Suprapubic skin (tissue), 4 donors: Measurements from ENCODE around the gene PDZD7. TPM values are rescaled to one million over a fixed set of nuclear protein-coding genes. Genes with fewer than 3 reads are reported as not detected.

Experiments used
- DNase-seq, 2 donors: peaks; one replicate each; pipeline ENCODE4 v3.0.0-alpha.2; 2019; ENCODE audit warnings: low spot score in 2 of 2
- H3K27ac ChIP-seq: fragments of 200-600 bp; sonication (generic); one replicate; pipeline ENCODE4 v1.5.1; 2019
- H3K27me3 ChIP-seq: fragments of 200-600 bp; sonication (generic); one replicate; pipeline ENCODE4 v1.5.1; 2019
- H3K36me3 ChIP-seq: fragments of 200-600 bp; sonication (generic); one replicate; pipeline ENCODE4 v1.5.1; 2019
- H3K4me1 ChIP-seq: fragments of 200-600 bp; sonication (generic); one replicate; pipeline ENCODE4 v1.5.1; 2019
- H3K4me3 ChIP-seq: fragments of 200-600 bp; sonication (generic); one replicate; pipeline ENCODE4 v1.5.1; 2019; ENCODE audit warnings: mild to moderate bottlenecking
- H3K9me3 ChIP-seq: fragments of 200-600 bp; sonication (generic); one replicate; pipeline ENCODE4 v1.5.1; 2019
- EP300 ChIP-seq: sonication (generic); formaldehyde crosslinking; IDR thresholded peaks from one replicate; pipeline ENCODE4 v1.6.1; 2017; ENCODE audit warnings: antibody characterized with exemption
- POLR2A ChIP-seq, 2 donors: fragments of 450-650 bp; IDR thresholded peaks; one replicate each; pipeline ENCODE4 v1.6.1; 2017; ENCODE audit warnings: antibody characterized with exemption in 2 of 2, mild to moderate bottlenecking in 2 of 2, moderate library complexity in 2 of 2
- POLR2AphosphoS5 ChIP-seq, 3 donors: sonication (generic); formaldehyde crosslinking; IDR thresholded peaks; one replicate each; pipeline ENCODE4 v1.6.1; 2017; ENCODE audit warnings: antibody characterized with exemption in 3 of 3
- WGBS: methylation state at CpG from one replicate; pipeline ENCODE4 v1.1.5; 2018; 5-methylcytosine and 5-hydroxymethylcytosine counted together
- total RNA-seq, 4 donors: library from RNA; depleted of rRNA; stranded (reverse); fragments of >200 nt; gene quantifications; one replicate each; pipeline ENCODE4 v1.1.0, GENCODE V29; 2016
- TF ChIP-seq, protein P1 (sequence below), 2 donors: fragments of 200-600 bp in 1 of 2; fragments of 450-650 bp in 1 of 2; sonication (generic) in 1 of 2; IDR thresholded peaks; one replicate each; pipeline ENCODE4 v1.5.1; 2016 to 2019; ENCODE audit warnings: antibody characterized with exemption in 2 of 2, mild to moderate bottlenecking in 1 of 2, moderate library complexity in 1 of 2

PDZD7 gene
- total RNA-seq, 4 donors from 2014 or later: 1.2 to 6.0 (median 1.8) TPM

DNA sequence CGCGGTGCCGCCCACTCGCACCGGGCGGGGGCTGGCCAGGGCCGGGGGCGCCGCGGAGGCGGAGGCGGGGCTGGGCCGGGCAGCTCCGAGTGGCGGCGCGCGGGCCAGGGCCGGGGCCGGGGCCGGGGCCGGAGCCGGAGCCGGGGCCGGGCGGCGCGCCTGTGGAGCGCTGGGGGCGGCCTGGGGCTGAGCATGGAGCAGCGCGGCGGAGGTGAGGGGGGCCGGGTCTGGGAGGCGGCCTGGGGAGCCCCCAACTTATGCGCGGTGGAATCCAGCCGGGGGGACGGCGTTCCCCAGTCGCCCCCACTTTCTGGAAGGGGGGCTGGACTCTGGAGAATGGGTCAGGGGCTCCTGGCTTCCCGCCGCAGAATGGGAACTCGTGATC is 31.2 kb downstream of the PDZD7 start, which contains the start of gene LZTS2:
LZTS2 (plus strand) TSS at position 67 of the 385 bp plus-strand sequence. CDS start 2,731 bp downstream, outside the sequence.
- H3K27ac ChIP-seq: peak within 1 kb of the TSS; percentile 98
- peak within 1 kb of the TSS; percentile 81 for H3K4me3 ChIP-seq
- no peaks in the 10 kb centered on the region for H3K27me3 ChIP-seq
- DNase-seq: no peak
- WGBS: no CpG with 5 or more reads among the region's 44 CpGs
- TF ChIP-seq, protein P1, sequence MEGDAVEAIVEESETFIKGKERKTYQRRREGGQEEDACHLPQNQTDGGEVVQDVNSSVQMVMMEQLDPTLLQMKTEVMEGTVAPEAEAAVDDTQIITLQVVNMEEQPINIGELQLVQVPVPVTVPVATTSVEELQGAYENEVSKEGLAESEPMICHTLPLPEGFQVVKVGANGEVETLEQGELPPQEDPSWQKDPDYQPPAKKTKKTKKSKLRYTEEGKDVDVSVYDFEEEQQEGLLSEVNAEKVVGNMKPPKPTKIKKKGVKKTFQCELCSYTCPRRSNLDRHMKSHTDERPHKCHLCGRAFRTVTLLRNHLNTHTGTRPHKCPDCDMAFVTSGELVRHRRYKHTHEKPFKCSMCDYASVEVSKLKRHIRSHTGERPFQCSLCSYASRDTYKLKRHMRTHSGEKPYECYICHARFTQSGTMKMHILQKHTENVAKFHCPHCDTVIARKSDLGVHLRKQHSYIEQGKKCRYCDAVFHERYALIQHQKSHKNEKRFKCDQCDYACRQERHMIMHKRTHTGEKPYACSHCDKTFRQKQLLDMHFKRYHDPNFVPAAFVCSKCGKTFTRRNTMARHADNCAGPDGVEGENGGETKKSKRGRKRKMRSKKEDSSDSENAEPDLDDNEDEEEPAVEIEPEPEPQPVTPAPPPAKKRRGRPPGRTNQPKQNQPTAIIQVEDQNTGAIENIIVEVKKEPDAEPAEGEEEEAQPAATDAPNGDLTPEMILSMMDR (IDR thresholded peaks at IDR 0.05): no peak
- no peak for TF ChIP-seq POLR2AphosphoS5 (IDR thresholded peaks at IDR 0.05)
- no peak for TF ChIP-seq POLR2A (IDR thresholded peaks at IDR 0.05)
- TF ChIP-seq EP300: no peak
- peaks cover 21% of the 10 kb centered on the region for H3K36me3 ChIP-seq
- H3K4me1 ChIP-seq: peaks cover 60% of the 10 kb centered on the region
- no peaks in the 10 kb centered on the region for H3K9me3 ChIP-seq

DNA sequence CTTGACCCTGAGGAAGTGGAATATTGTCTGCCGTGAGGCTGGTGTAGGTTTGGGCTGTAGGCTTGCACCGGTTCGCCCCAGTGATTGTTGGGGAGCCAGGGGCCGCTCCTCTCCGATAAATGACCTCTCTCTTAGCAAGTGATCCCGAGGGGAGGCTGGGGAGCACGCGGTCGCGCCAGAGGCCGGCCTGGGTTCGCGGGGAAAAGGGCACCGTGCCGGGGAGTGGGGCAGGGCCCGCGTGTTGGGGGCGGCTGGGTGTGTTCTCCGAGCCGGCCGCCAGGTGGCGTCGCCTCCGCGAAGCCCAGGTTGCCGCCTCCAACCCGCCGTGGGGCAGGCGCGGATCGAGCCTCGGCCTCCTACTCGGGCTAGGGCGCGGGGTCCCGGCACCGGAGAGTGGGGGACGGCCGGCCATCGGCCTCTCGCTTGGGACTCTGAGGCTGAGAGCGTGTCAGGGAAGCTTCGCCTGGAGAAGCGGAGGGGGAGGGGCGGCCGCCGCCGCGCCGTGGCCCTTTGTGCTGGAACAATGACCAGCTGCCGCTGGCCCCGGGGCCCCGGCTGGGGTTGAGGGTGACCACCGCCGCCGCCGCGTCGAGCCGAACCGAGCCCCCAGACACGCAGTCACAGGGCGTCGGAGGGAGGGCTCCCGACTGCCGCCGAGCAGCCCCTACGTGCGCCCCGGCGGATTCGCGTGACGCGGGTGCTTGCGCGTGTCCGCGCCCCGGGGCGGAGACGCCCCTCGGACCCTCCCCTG is 31.8 kb downstream of the PDZD7 start:
- WGBS: 1% methylated on average over 18 of the region's 83 CpGs
- Histone ChIP-seq H3K27me3 (no peaks in the 10 kb centered on the region), H3K36me3 (peaks cover 19% of the 10 kb centered on the region), H3K9me3 (no peaks in the 10 kb centered on the region), H3K4me3 (peak overlapping the region; percentile 81), H3K27ac (peak overlapping the region; percentile 98), H3K4me1 (peaks cover 60% of the 10 kb centered on the region)
- peak; percentile 54 to 86 for TF ChIP-seq POLR2A (IDR thresholded peaks at IDR 0.05)
- TF ChIP-seq EP300: no peak
- TF ChIP-seq, protein P1 (IDR thresholded peaks at IDR 0.05): peak; percentile 95 to 98
- peak; percentile 89 to 92 for DNase-seq

DNA sequence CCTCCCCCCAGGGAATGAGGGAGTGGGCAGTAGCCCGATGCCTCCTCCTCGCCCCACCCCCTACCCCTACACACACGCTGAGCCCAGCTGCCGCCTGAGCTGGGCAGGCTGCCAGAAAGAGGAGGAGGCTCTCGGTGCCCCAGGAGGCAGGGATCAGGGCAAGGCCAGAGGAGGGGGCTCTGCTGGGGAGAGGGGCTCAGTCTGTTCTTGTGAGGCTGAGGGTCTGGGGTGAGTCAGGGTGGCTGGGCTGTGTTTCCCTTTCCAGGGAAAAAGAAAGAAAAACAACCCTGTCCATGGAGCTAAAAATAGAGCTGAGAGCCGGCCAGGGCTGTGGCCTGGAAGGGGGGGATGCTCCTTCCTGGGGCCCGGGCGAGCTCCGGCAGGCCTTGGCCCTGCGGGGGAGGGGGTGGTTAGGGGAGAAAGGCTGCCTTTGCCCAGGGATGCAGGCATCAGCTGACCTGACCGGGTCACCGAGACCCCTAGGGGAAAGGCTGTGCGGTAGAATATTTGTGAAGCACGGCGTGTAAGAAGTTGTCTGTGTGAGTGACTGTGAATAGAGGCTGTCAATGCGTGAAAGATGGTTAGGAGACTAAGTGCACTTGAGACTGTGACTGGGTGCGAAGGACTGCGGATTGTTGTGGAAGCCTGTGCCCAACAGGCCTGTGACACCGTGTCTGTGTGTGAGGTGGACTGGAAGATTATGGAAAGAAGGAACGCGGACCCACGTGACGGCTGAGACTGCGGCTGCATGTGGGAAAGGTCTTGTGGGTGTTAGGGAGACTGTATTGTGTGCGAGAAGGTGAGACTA is 32.5 kb downstream of the PDZD7 start:
- TF ChIP-seq, protein P1 (IDR thresholded peaks at IDR 0.05): no peak
- Histone ChIP-seq H3K27me3 (no peaks in the 10 kb centered on the region), H3K36me3 (peaks cover 12% of the 10 kb centered on the region), H3K4me1 (peaks cover 55% of the 10 kb centered on the region), H3K4me3 (peak overlapping the region; percentile 81), H3K9me3 (no peaks in the 10 kb centered on the region), H3K27ac (peak overlapping the region; percentile 98)
- WGBS: 5% methylated on average over 23 of the region's 25 CpGs
- peak; percentile 89 to 90 for DNase-seq

DNA sequence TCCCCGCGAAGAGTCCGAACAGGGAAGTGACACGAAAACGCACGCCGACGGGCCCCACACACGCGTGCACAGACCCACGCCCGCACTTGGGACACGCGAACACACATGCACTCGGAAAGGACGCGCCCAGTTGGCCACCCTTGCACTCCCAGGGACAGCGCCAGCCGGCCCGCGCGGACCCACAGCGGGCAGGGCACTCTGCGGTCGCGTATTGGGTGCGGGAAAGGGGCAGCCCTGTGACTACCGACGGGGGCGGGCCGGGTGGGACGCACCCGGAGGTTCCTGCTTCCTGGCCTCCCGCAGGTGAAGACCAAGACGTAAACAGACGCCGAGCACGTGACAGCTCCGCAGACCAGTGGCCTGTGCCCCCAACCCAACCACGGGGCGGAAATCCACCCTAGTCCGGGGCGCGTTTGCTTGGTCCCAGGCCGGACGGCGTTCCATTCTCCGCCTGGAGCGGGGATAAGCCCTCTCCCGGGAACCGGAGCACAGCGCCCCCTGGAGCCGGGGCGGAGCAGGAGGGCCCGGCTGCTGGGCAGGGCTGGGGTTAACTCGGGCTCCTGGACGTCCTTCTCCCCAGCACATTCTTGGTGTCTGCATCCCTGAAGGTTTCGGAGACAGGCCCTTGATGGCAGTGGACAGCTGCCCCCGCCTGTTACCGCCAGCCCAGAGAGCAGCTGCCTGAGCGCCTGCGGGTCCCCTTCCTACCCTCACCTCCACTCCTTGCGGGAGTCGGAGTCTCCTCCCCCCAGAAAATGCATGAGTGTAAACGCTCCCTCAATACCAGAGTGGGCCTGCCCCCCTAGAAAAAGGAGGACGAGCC is 33.4 kb downstream of the PDZD7 start:
- TF ChIP-seq, protein P1 (IDR thresholded peaks at IDR 0.05): peak; percentile 83 to 91
- no peak for TF ChIP-seq POLR2AphosphoS5 (IDR thresholded peaks at IDR 0.05)
- H3K36me3 ChIP-seq: peaks cover 11% of the 10 kb centered on the region
- WGBS: under 1% methylated on average over 14 of the region's 66 CpGs
- no peaks in the 10 kb centered on the region for H3K27me3 ChIP-seq
- peaks cover 51% of the 10 kb centered on the region for H3K4me1 ChIP-seq
- peak overlapping the region; percentile 98 for H3K27ac ChIP-seq
- DNase-seq: peak; percentile 85 to 88
- peak overlapping the region; percentile 81 for H3K4me3 ChIP-seq
- H3K9me3 ChIP-seq: no peaks in the 10 kb centered on the region
